NCI-H82 (cell line): ENCODE measurements around the gene GSN.

Source experiments
- DNase-seq: peaks from one replicate; lab custom pipeline; 2025; lab: John Stamatoyannopoulos, UW

The GSN gene

GRCh38 chr9:121273064-121273775 lies 5.3 kb downstream of the GSN start:
- DNase-seq = no peak

DNA sequence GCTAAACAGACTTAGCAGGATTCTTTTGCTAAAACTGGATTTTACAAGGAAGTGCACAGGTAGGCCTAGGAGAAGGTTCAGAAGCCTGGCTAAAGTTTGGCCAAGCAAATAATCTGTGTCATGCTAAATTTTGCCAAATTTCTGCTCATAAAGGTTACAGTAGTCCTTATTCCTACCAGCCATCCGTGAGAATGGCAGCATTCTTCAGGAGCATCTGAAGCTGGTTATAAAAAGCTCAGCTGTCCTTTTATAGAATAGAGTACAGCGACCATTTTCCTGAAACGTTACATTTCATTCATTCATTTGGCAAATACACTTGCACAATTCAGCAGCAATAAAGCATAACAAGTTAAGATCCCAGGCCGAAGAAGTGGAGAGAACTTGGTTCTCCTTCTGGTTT lies 6.9 kb downstream of the GSN start:
- DNase-seq = no peak

- DNase-seq = no peak
Observed at GRCh38 chr9:121275781-121276658, 8.1 kb downstream of the GSN start.

GRCh38 chr9:121277026-121277425 lies 9.1 kb downstream of the GSN start:
- DNase-seq = no peak

- no peak for DNase-seq
Observed at GRCh38 chr9:121277518-121278295, 9.7 kb downstream of the GSN start.

- DNase-seq = peak; percentile 76
Observed at GRCh38 chr9:121278477-121279261, 10.7 kb downstream of the GSN start.

DNA sequence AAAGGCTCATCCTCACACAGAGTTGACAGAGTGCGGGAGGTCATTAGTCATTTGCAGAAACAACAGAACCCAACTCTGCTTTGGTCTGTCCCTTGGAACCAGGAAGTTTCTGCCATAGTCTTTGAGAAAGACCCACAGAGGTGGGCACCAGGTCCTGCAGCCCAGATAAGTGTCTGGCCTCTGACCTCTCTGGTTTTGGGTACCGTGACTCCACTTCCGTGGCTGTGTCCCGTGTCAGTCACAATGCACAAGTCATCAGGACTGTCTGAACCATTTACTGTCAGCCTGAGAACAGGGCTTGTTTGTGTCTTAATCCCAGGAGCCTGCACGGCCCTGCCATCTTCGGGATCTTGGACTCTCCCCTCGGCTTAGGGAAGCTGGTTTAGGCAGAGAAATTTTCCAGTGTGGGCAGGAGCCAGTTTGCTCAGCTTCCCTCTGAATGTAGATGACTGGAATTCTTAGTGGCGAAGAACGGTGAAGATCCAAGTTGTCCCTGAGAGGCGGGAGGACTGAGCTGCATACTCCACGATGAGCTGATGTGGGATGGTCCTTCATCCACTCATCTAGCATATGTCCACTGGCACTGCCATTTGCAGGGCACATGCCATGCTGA lies 11.9 kb downstream of the GSN start:
- DNase-seq = no peak

DNA sequence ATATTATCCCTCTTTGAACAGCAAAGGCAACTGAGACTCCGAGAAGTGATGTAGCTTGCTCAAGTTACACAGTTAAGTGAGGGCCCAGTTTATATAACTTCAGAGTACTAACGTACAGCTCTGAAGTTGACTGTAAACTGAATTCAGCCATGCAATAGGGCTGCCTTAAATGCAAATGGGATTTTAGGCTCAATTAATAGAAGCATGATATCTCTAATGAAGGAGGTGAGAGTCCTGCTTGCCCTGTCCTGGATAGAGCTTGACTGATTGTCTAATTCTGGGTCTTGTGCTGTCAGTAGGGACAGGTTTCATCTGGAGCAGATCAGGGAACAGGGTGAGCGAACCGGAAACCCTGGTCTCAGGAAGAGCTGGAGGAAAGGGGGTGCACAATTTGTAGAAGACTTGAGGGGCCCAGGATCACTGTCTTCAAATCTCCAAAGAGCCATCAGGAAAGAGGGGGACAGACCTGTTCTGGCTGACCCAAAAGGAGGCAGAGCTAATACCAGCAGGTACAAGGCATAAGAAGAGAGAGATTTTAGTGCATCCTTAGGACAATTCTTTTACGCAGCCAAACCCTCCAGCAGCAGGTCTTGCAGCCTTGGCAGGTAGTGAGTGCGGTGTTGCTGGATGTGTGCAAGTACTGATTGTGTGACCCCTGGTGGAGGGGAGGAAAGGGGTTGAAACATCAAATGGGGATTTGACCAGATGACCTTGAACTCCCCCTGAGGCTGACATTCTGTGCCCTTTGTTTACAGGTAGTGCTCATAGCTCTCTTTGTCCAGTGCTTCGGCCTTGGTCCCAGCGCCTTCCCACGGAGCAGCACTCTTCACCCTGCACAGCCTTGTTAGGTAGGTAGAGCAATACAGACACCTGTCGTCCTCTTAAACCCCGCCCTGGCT lies 13.0 kb downstream of the GSN start:
- DNase-seq = no peak

DNA sequence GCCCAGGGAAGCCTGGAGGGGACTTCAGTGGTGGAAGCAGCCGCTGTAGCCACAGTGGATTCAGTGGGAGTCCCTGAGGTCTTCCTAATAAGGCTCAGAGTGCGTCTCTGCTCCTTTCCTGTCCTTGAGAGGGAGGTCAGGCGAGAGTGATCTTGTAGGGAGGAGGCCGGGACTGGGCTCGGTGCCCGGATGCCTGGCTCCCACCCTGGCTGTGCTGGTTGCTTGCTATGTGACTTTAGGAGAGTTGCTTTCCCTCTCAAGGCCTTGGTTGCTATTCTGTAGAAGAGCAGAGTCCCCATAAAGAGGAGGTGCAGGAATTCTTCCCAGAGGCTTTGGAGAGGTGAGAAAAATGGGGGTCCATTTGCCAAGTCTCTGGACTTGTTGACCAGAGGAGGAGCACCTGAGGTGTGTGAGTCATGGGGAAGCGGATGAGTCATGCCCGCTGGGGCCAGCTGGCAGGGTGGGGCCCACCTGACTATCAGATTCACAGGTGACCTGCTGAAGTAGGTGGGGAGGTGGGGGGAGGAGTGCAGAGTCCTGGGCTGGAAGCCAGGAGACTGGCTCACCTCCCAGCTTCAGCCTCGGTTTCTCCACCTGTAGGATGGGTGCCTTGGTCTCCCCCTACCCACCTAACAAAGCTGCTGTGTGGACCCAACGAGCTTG lies 13.8 kb downstream of the GSN start:
- no peak for DNase-seq

- no peak for DNase-seq
Observed at GRCh38 chr9:121282277-121283079, 14.5 kb downstream of the GSN start.

GRCh38 chr9:121283080-121283398 lies 15.1 kb downstream of the GSN start:
- no peak for DNase-seq

GRCh38 chr9:121283856-121284732 lies 16.1 kb downstream of the GSN start:
- peak; percentile 31 for DNase-seq

DNA sequence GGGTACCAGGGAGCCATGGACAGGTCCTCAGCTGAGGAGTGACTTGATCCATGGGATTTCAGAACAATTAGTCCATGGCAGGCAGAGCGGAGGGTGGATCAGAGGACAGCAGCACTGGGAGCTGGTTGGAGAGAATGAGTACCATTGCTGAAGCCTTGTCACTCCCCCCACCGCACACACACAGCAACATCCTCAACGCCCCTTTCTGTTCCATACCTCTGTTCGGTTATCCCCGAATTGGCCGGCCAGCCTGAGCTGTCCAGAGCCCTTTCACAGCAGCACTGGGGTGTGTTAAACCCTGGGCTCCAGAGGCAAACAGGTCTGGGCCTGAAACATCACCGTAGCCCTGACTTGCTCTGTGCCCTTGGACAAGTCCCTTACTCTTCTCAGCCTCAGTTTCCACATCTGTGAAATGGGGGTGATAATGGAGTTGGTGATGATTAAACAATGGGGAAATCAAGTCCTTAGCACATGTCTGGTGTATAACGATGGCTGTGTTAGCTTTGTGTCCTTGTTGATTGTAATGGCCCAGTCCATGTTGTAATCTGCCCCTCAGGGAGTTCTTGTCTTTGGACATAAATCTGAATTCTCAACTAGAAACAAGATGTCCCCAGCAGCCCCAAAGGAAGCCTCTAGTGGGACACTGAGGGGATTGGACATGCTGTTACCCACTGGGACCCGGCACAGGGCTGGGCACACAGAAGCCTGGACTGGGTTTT lies 16.9 kb downstream of the GSN start:
- DNase-seq = no peak

DNA sequence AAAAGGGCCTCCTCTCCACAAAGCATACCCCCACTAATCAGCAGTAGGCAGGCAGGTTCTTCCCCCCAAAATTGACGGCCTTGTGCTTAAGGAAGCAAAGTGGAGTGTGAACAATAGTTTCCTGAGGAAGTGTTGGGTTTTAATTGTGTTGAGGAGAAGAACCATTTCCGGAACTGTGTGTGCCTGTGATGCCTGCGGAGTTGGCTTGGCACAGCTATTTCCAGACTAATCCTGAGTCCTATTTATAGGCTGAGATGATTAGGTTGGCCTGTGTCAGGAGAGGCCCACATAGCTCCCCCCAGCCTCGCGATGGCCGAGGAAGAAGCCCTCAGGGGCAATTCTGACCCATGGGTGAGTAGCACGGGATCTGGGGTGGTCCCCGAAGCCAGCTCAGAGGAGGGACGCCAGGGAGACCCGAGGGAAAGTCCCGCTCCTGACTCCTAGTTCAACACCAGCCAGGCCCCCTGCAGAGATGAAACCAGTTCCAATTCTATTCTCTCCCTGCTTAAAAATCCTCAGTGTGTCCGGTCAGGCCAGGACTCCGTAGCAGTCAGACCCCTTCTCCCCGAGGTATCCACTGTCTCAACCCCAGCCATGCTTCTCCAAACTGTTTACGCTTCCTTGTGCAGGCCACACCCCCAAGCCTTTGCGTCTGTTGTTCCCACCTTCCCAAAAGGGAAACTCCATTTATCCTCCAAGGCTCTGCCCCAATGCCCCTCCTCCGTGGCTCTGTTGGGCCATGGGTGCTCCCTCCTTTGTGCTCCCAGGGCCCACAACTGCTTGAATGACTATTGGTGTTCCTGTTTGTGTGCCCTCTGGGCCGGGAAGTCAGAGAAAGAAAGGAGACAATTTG lies 18.1 kb downstream of the GSN start:
- peak; percentile 34 for DNase-seq

DNA sequence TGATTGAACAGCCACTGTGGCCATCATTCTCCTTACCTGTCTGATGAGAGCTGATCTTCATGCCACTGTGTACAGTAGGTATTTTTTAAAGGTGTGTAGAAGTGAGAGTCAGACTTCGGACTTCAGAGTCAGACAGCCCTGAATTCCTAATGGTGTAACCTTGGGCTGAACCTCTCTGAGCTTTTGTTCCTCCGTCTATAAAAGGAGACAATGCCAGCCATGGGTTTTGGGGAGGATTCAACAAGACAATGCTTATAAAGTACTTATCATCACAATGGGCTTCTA lies 18.7 kb downstream of the GSN start:
- no peak for DNase-seq

DNA sequence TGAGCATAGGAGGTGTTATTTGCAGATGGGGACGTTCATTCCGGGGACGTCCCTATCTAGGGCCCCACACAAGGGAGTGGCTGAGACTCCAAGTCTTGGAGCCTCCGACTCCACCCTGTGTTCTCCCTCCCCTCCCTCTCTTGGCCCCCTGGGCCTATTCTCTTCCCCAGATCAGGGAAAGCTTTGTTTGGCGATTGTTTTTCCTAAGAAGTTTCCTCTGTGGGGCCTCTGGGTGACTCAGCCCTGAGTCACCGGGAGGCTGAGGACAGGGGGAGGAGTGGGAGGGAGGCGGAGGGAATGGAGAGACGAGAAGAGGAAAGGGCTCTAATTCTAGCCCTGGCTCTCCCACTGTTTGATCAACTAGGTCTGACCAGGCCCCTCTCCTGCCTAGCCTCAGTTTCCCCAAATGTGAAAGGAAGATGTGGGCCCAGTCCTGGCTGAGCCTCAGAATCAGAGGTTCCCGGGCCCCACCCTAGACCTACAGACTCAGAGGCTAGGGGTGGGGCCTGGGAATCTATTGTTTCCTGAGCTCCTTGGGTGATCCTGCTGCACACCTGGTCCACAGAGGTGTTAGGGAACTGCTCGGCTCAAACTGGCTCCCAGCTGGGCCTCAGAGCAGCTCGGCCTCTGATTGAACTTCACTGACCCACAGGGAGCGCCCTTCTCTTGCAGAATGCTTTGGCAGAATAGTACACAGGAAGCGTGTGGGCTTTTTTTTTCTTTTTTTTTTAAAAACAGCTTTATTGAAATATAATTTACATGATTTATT lies 19.2 kb downstream of the GSN start:
- DNase-seq = peak; percentile 59
